Right ventricle myocardium inferior (tissue), 1 donor: ENCODE data around the gene PKNOX2. TPM values are rescaled to one million over a fixed set of nuclear protein-coding genes. Genes with fewer than 3 reads are reported as not detected.

Experiments used
- ATAC-seq: fragments of 200-7000 bp; cut with Tn5 transposase; one replicate; pipeline ENCODE4 v1.9.1; 2020; ENCODE audit warnings: mild to moderate bottlenecking, moderate library complexity
- DNase-seq: peaks from one replicate; pipeline ENCODE4 v3.0.0; 2021; ENCODE audit errors: missing footprints
- intact Hi-C: fragments of 100-400 bp; cut with DNase I; formaldehyde crosslinking; loops from one replicate; pipeline ENCODE4 v1.11.0; 2022
- total RNA-seq: library from RNA; stranded (reverse); fragmentation: NEBNext Ultra II Directional; extraction: Animal tissue kit (Norgen Biotek cat#: 25700); gene quantifications from one replicate; pipeline ENCODE4 v1.2.1, GENCODE V29; 2021
- donor health status: DM: no; HTN: yes; CAD: no; lungs with severe emphysema.

The PKNOX2 gene
- total RNA-seq, 1 donor from 2014 or later, result 9.1 TPM

DNA sequence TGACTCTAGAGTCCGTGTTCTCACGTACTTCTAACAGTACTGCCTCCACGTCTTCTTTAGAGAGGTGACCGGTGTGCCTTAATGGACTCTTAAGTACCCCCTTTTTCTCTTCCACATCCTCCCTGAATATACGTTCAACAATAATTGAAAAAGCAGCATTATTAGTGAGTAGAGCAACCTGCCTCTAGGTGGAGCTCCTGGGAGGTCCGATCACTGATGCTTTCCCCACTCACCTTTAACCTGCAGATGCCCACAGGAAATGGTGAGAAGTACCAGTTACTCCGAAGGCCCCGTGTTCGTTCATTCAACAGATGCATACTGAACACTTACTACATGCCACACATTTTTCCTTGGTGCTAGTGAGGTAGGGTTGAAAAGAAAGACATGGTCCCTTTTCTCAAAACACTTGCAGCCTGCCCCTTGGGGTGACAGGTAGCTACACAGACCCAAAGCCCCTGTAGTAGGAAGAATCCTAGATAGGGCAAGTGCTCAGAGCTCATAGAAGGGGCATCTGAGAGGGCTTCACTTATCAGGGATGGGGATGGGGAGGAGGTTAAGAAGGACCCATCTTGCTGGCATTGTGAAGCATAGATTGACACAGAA lies 258.8 kb downstream of the PKNOX2 start:
- intact Hi-C loops, result no loop called here
- DNase-seq, result no peak
- ATAC-seq, result no peak

GRCh38 chr11:125425601-125426000 lies 261.1 kb downstream of the PKNOX2 start:
- intact Hi-C loops, result loop anchor here (1.0 to 5.0 kb wide), 2 partner anchors 17 to 313 kb away; partner anchors contain the start of gene TMEM218
- DNase-seq (peak; percentile 80), ATAC-seq (peak; percentile 94)

- ATAC-seq, result no peak
- no peak for DNase-seq
- intact Hi-C loops, result loop anchor here (5.0 kb wide), 1 partner anchor 315 kb away; the partner anchor contains the start of gene TMEM218
Measured at GRCh38 chr11:125426818-125427528, 262.4 kb downstream of the PKNOX2 start.

DNA sequence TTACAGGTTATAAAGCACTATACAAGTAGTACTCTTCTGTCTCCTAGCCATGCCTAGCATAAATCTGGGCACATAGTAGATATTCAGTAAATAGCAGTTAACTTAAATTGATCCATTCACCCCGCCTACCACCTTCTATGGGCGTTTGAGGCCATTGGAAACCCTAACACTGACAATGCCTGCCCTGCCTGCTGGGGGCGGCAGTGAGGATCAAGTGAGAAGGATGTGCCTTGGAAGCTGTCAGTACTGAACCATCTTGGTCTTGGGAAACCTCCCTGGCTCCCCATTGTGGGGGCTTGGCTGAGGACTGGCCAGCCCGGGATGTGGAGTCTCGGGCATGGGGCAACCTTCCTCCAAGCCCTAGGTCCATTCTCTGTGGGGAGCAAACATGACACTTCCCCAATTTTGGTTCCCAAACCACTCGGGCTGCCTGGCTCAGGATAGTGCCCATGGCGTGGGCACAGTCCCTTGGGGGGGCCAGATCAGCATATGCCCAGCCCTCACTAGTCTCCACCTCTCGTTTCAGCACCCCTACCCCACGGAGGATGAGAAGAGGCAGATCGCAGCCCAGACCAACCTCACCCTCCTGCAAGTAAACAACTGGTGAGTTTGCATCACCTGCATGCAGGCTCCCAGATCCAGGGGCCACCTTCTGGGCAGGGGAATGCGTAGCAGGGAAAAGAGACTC lies 264.1 kb downstream of the PKNOX2 start:
- intact Hi-C loops, result loop anchor here (2.0 to 5.0 kb wide), 2 partner anchors 264 to 316 kb away; partner anchors contain the start of genes PKNOX2 and TMEM218
- DNase-seq, result no peak
- ATAC-seq, result no peak

DNA sequence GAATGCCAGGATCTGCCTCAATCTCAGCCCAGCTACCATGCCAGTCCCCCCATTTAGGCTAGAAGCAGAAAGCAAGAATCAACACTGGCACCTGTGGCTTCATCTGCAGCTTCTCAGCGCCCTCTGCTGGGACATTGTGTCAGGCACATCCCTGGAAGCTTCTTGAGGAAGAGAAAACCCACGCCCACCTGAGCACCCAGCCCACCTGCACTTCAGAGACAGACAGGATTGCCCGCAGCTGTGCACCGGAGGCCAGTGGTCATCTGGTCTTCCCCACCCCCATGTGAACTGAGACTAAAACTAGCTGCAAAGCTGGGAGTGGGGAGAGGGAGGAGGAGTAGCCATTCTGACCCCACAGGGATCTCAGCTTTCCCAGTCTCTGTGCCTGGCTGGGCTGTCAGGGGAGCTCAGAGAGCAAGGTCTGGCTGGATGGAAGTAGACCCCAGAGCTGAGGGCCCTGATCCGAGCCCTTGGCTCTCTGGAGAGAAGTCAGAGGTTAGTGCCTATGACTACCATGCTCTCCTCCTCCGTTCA lies 264.7 kb downstream of the PKNOX2 start:
- intact Hi-C loops, result loop anchor here (2.0 to 5.0 kb wide), 2 partner anchors 264 to 317 kb away; partner anchors contain the start of genes PKNOX2 and TMEM218
- ATAC-seq (peak; percentile 24), DNase-seq (peak; percentile 65)

DNA sequence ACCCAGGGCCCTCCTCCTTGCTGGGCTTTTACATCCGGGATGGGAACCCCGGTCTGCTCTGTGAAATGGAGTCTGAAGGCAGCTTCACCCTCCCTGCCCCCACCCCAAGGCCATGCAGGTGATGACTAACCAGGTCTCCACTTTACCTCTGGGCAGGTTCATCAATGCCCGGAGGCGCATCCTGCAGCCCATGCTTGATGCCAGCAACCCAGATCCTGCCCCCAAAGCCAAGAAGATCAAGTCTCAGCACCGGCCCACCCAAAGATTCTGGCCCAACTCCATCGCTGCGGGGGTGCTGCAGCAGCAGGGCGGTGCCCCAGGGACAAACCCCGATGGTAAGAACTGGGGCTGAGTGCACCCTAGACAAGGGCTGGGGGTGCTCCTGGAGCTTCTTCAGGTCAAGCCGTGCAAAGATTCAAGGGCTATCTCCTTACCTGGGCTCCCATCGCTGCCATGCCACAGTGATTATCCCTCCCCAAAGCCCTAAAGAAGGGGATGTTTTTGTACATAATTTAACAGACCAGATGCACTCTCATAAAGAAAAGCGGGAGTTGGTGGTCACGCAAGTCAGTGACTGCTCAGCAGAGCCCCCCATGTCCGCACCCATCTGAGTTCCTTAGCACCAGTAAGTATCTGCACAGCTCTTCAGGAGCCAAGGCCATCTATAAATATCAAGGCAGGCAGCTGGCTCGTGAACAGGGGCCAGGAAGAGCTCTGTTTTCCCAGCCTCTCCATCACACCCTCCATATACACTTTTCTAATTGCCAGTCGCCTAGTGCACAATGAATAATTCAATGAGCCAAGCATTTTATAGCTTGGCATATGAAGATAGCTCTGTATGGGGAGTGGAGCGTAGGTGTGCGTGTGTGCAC lies 265.5 kb downstream of the PKNOX2 start:
- intact Hi-C loops, result loop anchor here (2.0 to 10.0 kb wide), 3 partner anchors 265 to 335 kb away; partner anchors contain the start of genes PKNOX2 and TMEM218
- DNase-seq (no peak), ATAC-seq (peak; percentile 33)

GRCh38 chr11:125431009-125431408 lies 266.5 kb downstream of the PKNOX2 start:
- ATAC-seq, result no peak
- intact Hi-C loops, result loop anchor here (10.0 kb wide), 1 partner anchor 336 kb away; no protein-coding TSS in a partner anchor

DNA sequence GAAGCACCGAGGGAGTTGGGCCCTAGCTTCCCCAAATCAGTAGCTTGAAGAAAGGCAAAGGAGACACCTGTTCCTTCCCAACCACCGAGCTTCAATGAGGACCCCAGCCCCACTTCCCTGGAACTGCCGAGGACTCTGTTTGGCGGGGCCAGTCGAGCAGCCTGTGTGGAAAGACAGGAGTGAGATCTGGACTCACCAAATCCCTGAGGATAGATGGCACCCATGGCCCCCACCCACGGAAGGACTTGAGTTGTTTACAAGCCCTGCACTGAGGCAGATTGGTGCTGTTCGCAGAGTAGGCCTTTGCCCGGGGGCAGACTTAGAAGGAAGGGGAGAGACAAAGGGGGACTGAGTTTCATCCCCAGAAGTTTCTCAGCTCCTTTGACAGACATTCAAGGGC lies 266.9 kb downstream of the PKNOX2 start:
- no peak for ATAC-seq
- DNase-seq, result no peak
- intact Hi-C loops, result loop anchor here (10.0 kb wide), 1 partner anchor 337 kb away; no protein-coding TSS in a partner anchor

More at GRCh38 chr11:125431009-125431408, 266.5 kb downstream of the PKNOX2 start:
- no peak for DNase-seq

DNA sequence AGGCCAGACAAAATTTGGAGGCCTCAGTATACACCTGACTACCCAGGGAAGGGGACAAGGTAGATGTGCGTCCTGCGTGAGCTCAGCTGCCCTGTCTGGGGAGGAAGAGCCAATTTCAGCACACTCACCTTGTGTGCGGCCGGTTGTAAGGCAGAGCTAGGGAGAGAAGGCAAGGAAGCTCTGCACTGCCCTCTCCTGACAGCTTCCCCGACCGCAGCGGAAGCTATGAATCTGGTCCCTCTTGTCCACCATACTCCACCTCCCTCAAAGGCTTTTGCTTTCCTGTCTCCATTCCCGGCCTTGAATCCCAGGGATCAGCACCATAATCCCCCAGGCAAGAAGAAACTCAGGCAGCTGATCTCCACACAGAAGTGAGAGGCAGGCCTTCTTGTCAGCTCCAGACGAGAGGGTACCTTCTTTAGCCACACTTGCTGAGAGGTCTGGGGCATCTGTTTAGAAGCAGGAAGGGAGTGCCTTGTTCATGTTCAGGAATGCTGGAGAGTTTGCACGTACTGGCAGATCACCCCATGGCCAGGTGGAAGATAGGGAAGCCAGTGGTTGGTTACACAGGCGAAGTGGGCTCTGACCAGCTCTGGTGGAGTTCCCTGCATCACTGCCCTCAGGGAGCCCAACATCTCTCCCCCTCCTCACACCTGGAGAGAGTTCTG lies 269.0 kb downstream of the PKNOX2 start:
- DNase-seq (no peak), ATAC-seq (peak; percentile 77)
- intact Hi-C loops, result loop anchor here (2.0 to 10.0 kb wide), 2 partner anchors 339 to 471 kb away; no protein-coding TSS in a partner anchor

DNA sequence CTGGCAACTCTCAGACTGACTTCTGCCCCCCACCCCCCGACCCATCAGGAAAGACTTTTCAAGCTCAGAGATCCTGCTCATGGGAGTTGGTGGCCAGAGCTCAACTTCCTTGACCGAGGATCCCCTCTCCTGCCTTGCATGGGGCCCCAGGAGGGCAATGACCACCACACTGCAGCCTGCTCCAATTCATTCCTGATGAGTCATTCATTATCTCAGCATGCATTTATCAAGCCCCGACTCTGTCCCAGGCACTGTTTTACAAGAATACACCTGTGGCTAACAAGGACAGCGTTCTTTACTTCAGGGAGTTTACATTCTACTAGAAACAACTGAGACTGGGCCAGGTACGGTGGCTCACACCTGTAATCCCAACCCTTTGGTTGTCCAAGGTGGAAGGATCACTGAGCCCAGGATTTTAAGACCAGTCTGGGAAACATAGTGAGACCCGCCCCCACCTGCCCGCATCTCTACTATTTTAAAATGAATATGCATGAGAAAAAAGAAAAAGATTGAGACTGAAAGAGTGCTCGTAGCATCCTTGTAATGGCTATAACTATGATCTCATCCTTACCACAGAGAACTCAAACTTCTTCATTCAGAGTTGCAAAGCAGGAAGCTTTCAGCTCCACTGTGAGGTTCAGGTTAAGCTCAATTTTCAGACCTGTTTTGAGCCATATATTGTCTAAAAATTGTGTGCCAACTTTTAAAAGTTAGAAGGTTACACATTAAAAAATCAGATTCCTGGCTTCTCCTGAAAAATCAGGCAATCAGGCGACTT lies 271.1 kb downstream of the PKNOX2 start:
- no peak for DNase-seq
- ATAC-seq, result no peak
- intact Hi-C loops, result loop anchor here (10.0 kb wide), 1 partner anchor 341 kb away; no protein-coding TSS in a partner anchor

GRCh38 chr11:125441648-125442410 lies 277.3 kb downstream of the PKNOX2 start:
- intact Hi-C loops, result no loop called here
- DNase-seq, result no peak
- ATAC-seq, result no peak

DNA sequence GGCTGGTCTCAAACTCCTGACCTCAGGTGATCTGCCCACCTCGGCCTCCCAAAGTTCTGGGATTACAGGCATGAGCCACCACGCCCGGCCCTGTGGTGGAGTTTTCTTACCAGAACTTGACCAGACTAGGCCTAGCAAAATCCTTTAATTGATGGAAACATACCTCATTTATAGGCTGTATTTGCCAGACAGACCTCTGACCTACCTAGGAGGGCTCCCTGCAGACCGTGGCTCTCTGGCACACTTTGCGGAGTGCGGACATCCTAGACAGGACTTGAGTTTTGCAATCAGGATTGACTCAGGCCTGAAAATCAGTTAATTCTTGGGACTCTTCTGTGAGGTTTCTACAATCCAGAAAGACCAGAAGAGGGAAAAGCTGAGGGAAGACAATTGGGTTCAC lies 278.4 kb downstream of the PKNOX2 start:
- intact Hi-C loops, result no loop called here
- ATAC-seq, result no peak
- DNase-seq, result no peak

DNA sequence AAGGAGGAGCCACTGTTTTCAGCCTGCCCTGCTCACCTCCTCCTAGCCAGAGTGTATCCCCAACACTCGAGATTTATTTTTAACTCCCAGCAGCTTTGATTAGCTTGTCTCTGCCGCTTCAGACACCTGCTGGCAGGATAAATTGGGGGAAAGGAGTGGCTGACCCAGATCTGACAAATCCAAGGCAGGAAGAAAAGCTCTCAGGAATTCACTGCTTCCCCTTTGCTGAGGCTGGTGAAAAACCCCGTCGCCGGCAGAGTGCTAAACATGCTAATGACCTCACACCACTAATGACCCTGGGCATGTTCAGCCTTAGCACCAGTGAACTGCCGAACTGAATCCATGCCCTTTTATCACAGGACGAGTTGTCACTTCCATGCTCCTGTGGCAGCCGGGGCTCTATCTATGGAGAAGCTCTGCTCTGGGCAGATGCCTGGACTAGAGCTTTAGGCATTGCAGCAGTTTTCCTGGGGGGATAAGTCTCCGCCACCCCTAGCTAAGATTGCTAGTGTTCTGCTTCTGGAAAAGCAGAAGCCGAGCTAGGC lies 279.3 kb downstream of the PKNOX2 start:
- ATAC-seq (peak; percentile 75), DNase-seq (no peak)
- intact Hi-C loops, result no loop called here

DNA sequence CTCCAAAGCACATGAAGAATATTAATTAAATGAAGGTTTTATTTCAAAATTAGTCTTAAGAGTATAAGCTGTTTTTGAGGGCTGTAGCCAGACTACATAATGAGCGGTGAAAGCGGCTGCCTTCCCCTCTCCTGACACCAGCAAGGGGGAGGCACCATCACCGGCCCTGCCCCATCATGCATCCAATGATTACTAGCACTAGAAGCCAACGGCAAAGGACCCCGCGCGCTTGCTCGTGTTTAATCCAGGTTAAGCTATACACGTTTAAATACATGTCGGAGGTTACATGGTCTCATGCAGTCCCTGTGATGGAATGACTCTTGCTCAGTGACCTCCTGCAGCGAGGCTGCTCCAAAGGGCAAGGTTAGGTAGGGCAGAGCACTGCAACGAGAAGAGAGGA lies 281.2 kb downstream of the PKNOX2 start:
- intact Hi-C loops, result no loop called here
- ATAC-seq (no peak), DNase-seq (no peak)

GRCh38 chr11:125446279-125446678 lies 281.7 kb downstream of the PKNOX2 start:
- intact Hi-C loops, result no loop called here
- ATAC-seq (no peak), DNase-seq (no peak)

GRCh38 chr11:125447721-125448120 lies 283.2 kb downstream of the PKNOX2 start:
- DNase-seq (no peak), ATAC-seq (no peak)
- intact Hi-C loops, result no loop called here
